Hepatocyte (in vitro differentiated cells): ENCODE data around the gene RNF208.

Experiments used
- CTCF ChIP-seq: fragments of 200-600 bp; sonication (generic); IDR thresholded peaks from 2 replicates; pipeline ENCODE4 v1.5.1; 2016; ENCODE audit warnings: antibody characterized with exemption, mild to moderate bottlenecking; ENCODE audit not compliant: poor library complexity
- EZH2phosphoT487 ChIP-seq: fragments of 200-600 bp; sonication (generic); IDR thresholded peaks from one replicate; pipeline ENCODE4 v1.6.1; 2018; ENCODE audit warnings: antibody characterized with exemption, mild to moderate bottlenecking, low read depth, moderate library complexity; ENCODE audit not compliant: unreplicated experiment, severe bottlenecking

GRCh38 chr9:137266585-137267453 is 44.8 kb upstream of the RNF208 start:
- TF ChIP-seq CTCF: no peak
- TF ChIP-seq EZH2phosphoT487: no peak
